Activated CD4-positive, alpha-beta T cell treated with anti-CD3 and anti-CD28 coated beads, Interleukin-2, Interleukin-4, amounts not matched to agents 100 ng/mL and 50 ng/mL, durations not matched to agents 16 hours and 8 hours (primary cell): ENCODE measurements around the gene FBXW2.
A peak's percentile ranks its signal among the peaks of the same experiment; 100 is the strongest.

Experiments
- DNase-seq: peaks from one replicate; pipeline ENCODE4 v3.0.0-alpha.2; 2020; ENCODE audit warnings: low spot score

FBXW2 gene

GRCh38 chr9:120714088-120714845 is 78.9 kb downstream of the FBXW2 start, which contains the start of gene MEGF9:
Gene MEGF9 (minus strand): TSS chr9:120714470. CDS start chr9:120714358, 112 bp downstream.
- peak; percentile 98 for DNase-seq

DNA sequence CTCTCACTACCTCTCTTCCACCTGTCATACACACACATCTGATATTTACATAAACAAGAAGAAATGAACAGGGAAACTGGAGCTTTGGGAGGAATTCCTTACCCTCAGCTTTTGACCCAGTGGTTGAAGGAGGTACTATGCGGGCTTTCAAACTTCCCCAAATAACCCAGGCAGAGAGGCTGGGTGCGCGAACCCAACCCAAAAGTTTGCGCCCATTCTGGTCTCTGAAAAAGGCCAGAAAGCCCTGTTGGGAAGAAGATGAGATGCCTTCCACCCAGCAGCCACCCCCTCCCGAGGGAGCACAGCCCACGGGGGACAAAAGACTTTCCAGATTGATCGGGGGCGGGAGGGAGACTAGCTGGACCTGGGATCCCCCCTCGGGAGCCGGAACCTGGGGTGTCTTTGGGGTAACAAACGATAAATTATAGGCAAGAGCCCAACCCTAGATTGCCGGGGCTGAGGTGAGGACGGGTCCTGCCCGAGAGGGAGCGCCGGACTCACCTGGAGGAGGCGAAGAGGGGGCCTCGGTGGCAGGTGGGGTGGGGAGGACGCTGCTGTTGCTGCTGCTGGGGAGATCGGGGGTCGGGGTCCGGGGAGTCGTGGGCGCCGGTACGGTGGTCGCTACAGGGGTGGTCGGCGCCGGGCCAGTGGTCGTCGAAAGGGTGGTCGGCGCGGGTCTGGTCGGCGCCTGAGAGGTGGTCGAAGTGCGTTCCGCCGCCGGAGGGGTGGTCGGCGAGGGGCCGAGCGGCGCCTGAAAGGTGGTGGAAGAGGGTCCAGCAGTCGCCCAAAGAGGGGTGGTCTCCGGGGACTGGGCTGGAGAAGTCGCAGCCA is 79.7 kb downstream of the FBXW2 start:
- no peak for DNase-seq

DNA sequence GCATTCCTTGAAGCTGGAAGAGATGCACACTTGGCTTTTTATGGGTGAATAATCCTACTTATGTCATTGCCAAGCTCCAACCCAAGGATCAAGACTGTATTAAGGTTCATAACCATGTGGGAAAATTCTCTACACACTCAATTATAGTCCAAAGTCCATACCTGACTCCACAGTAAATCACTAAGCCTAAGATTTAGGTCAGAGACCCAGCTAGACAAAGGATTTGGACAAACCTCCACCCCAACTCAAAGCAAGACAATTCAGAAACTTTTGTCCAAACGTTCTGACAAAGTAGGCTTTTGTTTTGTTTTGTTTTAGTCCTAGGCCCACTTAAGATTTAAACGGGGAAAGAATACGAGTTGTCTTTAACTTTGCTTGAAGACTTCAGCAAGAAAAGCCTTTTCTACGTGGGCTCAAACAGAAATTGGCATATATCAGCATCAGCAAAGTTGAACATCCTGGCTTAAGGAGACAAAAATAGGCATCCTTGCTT is 80.6 kb downstream of the FBXW2 start:
- DNase-seq: no peak

DNA sequence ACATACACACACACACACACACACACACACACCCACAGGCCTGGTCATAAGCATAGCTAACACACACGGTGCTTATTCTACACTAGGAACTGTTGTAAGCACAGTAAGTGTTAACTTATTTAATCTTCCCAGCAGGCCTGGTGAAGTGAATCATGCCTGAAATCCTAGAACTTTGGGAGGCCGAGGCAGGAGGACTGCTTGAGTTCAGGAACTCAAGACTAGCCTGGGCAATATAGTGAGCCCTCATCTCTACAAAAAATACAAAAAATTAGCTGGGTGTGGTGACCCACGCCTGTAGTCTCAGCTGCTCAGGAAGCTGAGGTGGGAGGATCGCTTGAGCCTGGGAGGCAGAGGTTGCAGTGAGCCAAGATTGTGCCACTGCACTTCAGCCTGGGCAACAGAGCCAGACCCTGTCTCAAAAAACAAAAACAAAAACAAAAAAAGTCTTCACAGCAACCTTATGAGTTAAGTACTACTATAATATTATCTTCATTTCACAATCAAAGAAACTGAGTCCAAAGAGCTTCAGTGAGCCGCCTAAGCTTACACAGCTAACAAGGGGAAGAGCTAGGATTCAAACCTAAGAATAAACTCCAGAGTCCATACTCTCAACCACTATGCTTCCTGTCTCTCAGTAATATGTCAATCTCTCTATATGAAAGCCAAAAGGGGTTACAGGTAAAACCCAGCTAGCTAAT is 81.2 kb downstream of the FBXW2 start:
- DNase-seq: no peak

GRCh38 chr9:120711354-120711753 is 81.9 kb downstream of the FBXW2 start:
- DNase-seq: no peak

DNA sequence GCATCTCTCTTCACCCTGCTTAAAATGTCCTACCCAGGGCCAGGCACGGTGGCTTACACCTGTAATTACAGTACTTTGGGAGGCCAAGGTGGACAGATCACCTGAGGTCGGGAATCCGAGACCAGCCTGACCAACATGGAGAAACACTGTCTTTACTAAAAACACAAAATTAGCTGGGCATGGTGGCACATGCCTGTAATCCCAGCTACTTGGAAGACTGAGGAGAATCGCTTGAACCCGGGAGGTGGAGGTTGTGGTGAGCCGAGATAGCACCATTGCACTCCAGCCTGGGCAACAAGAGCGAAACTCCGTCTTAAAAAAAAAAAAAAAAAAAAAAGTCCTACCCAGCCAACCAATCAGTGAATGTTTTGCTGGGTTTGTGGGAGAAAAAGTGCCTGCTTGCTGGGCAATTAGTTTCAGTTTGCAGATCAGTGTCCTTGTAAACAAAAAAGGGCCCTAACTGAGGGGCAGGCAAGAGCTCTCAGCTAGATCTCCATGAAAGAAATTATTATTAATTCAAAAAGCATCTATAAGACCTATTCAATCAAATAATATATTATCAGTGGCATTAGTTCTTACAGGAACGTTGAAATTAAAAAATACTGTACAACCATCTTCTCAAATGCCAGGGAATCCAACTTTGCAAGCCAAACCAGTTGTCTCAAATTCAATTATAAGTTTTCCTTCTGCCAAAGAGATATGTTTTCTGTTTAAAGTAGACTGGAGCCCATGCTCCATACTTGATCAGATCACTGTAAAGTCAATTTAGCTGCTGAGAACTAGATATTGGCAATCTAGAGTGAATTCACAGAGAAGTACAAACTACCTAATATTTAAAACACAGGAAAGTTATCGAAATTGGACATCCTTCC is 82.9 kb downstream of the FBXW2 start:
- peak; percentile 51 for DNase-seq

- no peak for DNase-seq
These were observed 84.5 kb downstream of the FBXW2 start for GRCh38 chr9:120708526-120709224.

- DNase-seq: no peak
These were observed 86.0 kb downstream of the FBXW2 start for GRCh38 chr9:120707170-120707569.
